HG03060 (cell line): ENCODE data around the gene R3HDM2.
"Not testable (repeated sequence)": the region's sequence is repeated elsewhere in the genome, so short reads cannot be mapped to it uniquely, and the experiment has no call there.

ENCODE experiments used
- ATAC-seq: cut with Tn5 transposase; IDR thresholded peaks from one replicate; pipeline ENCODE4 v1.9.1; 2021; ENCODE audit warnings: low read depth, moderate number of reproducible peaks; ENCODE audit not compliant: unreplicated experiment

Gene R3HDM2

GRCh38 chr12:57385586-57385985, 45.3 kb downstream of the R3HDM2 start:
- no peak for ATAC-seq

GRCh38 chr12:57384478-57384877, 46.4 kb downstream of the R3HDM2 start:
- no peak for ATAC-seq

DNA sequence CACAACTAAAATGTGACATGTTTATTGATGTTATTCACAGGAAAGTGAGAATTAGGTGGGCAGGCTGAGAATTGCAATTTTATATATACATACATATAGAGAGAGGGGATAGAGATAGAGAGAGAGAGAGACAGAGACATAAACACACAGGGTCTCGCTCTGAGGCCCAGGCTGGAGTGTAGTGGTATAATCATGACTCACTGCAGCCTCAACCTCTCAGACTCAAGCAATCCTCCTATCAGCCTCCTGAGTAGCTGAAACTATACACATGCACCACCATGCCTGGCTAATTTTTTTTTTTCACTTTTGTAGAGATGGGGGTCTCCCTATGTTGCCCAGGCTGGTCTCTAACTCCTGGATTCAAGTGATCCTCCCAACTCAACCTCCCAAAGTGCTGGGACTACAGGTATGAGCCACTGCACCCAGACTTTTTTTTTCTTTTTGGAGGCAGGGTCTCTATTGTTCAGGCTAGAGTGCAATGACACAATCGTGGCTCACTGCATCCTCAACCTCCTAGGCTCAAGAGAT, 49.1 kb downstream of the R3HDM2 start:
- no peak for ATAC-seq

GRCh38 chr12:57380300-57380699, 50.5 kb downstream of the R3HDM2 start:
- ATAC-seq: no peak

GRCh38 chr12:57377103-57377840, 53.6 kb downstream of the R3HDM2 start:
- ATAC-seq: no peak

DNA sequence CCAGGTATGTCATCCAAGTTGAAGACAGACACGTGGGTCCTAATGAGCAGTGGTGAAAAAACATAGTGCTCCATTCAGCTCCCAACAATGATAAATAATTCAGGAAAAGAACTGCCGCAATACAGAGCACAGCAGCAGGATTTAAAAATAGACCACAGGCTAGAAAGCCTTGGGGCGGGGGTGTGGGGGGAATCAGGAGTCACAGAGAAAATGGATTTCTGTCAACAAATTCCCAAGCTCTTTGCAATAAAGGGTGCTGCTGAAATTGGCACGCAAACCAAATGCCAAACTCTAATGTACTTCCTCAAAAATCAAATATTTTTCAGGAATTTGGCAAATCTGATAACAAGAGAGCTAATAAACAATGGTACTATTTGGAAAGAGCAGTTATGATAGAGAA, 58.6 kb downstream of the R3HDM2 start:
- no peak for ATAC-seq

- ATAC-seq: no peak
Measured at GRCh38 chr12:57370696-57371095, 60.1 kb downstream of the R3HDM2 start.

- ATAC-seq: no peak
Measured at GRCh38 chr12:57370072-57370471, 60.8 kb downstream of the R3HDM2 start.

DNA sequence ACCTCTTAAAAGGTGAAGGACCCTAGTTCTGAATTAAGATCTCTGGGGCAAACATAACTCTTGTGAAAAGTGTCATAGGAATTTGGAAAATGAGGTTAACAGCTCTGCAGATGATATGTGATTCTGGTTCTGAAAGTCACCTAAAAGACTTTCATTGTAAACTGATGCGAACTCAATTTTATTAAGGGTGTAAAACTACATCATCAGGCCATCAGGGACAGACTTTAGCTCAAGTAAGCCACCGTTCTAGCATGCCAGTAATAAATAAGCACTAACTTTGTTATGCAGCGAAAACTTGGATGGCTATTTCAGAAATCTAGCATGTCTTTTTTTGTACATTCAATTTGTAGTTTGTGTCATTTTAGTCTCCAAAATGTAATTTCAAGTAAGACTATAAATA, 61.6 kb downstream of the R3HDM2 start:
- no peak for ATAC-seq

DNA sequence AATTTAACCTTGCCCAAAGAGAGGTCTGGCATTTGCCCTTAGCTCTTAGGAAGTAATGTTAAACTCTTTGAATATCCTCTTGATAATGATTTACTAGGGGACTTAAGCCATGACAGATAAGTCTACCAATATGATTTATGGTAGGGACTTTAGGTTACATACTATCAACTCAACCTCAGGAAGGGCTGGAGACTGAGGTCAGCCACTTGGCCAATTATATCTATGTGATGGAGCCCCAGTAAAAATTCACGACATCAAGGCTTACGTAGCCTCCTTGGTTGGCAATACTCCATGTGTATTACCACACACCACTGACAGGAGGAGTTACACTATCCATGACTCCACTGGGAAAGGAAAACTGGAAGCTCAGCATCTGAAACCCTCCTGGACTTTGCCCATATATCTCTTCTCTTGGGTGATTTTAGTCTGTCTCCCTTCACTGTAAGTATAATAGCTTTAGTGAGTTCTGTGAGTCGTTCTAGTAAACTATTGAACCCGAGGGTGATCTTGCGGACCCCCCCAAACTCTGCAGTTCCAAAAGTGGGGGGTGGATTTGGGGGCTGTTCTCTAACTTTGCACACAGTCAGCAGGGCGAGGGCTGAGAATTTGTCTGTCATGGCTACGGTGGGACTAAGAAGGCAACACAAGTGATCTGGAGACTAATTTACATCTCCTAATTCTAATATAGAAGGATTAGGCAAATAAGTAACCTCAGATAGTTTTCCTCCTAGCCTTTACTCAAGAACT, 62.3 kb downstream of the R3HDM2 start:
- ATAC-seq: no peak

DNA sequence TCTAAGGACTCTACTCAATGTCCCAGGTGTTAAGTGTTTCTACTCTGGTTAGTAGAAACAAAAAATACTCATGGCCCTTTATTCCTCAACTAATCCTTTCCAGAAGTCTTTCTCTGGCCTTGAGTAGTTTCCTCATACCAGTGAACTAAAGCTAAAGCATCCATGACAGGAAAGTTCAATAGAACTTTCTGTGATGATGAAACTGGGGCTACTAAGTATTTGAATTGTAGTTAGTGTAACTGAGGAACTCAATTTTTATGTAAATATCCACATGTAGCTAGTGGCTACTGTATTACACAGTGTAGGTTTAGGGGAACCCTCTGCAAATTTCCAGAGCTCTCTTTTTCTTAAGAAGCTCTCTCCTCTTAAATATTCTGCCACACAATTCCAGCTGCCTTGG, 63.7 kb downstream of the R3HDM2 start:
- no peak for ATAC-seq

- ATAC-seq: no peak
Measured at GRCh38 chr12:57366315-57366714, 64.5 kb downstream of the R3HDM2 start.

- ATAC-seq: not testable (repeated sequence)
Measured at GRCh38 chr12:57364156-57364555, 66.7 kb downstream of the R3HDM2 start.

DNA sequence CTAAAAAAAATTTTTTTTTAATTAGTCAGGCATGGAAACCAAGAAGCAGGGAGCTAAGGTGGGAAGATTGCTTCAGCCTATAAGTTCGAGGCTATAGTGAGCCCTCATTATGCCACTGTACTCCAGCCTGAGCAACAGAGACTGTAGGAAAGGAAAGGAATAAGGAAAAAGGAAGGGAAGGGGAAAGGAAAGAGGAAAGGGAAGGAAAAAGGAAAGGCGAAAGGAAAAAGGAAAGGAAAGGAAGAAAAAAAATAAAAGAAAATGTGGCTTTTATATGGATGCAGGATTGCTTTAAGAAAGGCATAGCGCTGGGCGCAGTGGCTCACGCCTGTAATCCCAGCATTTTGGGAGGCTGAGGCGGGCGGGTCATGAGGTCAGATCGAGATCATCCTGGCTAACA, 70.4 kb downstream of the R3HDM2 start:
- no peak for ATAC-seq

DNA sequence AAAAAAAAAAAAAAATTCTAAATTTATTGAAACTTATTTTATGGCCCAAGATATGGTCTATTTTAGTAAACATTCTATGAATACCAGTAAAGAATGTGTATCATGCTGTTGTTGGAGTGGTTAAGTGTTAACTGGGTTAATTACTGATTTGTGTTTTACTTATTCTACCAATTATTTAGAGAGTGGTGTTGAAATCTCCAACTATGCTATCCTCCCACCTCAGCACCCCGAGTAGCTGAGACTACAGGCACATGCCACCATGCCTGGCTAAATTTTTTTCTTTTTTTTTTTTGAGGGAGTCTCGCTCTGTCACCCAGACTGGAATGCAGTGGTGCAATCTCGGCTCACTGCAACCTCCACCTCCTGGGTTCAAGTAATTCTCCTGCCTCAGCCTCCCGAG, 72.2 kb downstream of the R3HDM2 start:
- ATAC-seq: no peak

GRCh38 chr12:57355734-57356133, 75.1 kb downstream of the R3HDM2 start:
- no peak for ATAC-seq

- ATAC-seq: no peak
Measured at GRCh38 chr12:57352166-57352565, 78.7 kb downstream of the R3HDM2 start.

- no peak for ATAC-seq
Measured at GRCh38 chr12:57347284-57347683, 83.6 kb downstream of the R3HDM2 start.

DNA sequence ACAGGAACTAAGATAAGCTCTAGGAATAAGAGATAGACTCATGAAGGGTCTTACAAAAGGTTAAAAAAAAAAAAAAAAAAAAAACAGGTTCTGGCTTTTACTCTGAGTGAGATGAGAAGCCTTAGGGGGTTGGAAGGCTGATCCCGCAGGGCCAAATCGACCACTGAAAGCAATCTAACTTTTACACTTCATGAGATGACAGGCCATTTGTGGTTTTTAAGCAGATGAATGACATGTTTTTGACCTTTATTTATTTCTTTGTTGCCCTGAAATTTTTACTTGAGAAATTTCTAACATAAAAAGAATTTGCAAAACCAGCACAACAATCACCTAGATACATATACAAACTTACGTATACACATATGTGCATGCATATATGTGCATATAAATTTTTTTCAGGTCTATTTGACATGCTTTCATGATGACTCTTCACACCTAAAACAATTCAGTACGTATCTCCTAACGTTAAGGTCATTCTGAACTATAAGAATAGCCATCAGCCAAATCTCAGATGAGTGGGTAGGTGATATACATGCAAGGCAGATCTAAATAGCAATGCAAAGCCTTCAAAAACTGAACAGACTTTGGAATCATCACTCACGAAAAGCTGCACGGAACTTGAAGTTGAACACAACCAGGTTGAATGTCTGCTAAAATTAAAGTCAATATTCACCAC, 87.0 kb downstream of the R3HDM2 start:
- ATAC-seq: no peak

DNA sequence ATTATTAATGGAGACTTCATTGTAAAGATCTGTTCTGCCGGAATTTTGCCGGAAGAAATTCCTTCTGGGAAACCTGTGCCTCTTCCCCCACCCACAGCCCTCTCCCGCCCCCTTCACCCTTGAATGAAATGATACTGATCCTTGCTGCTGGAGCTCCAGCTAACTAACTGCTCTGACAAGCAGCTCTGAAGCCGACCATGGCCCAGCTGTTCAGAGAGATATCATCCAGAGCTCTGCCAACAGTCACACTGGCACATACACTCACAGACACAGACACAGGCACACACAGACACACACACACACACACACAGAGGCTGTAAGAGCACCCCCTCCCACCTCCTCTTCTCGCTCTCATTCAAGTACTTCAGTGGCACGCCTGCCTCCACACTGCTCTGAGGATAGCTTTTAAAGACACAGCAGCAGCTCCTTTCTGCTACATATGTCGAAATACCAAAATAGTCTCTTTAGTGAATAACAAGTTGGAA, 88.6 kb downstream of the R3HDM2 start:
- ATAC-seq: no peak
